DND-41 (cell line): Measurements from ENCODE around the gene TTBK1.

ENCODE experiments used
- ATAC-seq: fragments of 200-7000 bp; cut with Tn5 transposase; 3 replicates; pipeline ENCODE4 v1.9.1; 2021; ENCODE audit warnings: low read depth; ENCODE audit not compliant: insufficient read depth
- DNase-seq: peaks from one replicate; pipeline ENCODE4 v3.0.0-alpha.2; 2020
- H2AFZ ChIP-seq: 2 replicates; pipeline ENCODE4 v1.6.0; 2012; ENCODE audit warnings: low read depth, low read length
- H3K27ac ChIP-seq: 2 replicates; pipeline ENCODE4 v1.5.1; 2012; ENCODE audit warnings: low read length, inconsistent platforms
- H3K27me3 ChIP-seq: fragments of 200-600 bp; sonication (generic); 2 replicates; pipeline ENCODE4 v1.6.0; 2012; ENCODE audit warnings: low read length, mild to moderate bottlenecking, inconsistent platforms; ENCODE audit not compliant: insufficient read depth, poor library complexity
- H3K36me3 ChIP-seq: 2 replicates; pipeline ENCODE4 v1.5.1; 2012; ENCODE audit warnings: low read length, inconsistent platforms; ENCODE audit not compliant: insufficient read depth
- H3K4me1 ChIP-seq: 2 replicates; pipeline ENCODE4 v1.5.1; 2012; ENCODE audit warnings: mild to moderate bottlenecking, low read length; ENCODE audit not compliant: insufficient read depth
- H3K4me2 ChIP-seq: 2 replicates; pipeline ENCODE4 v1.6.0; 2012; ENCODE audit warnings: mild to moderate bottlenecking, moderate library complexity, low read length, inconsistent platforms; ENCODE audit not compliant: insufficient read depth
- H3K4me3 ChIP-seq, 2 experiments: fragments of 200-600 bp in 1 of 2; shearing (Covaris generic) in 1 of 2; 2 replicates each; pipeline ENCODE4 v1.5.1; 2012 to 2016; ENCODE audit warnings: inconsistent platforms in 2 of 2, low read length in 2 of 2, mild to moderate bottlenecking in 2 of 2, low read depth in 1 of 2, moderate library complexity in 1 of 2
- H3K79me2 ChIP-seq: 2 replicates; pipeline ENCODE4 v1.6.0; 2012; ENCODE audit warnings: low read length, inconsistent platforms; ENCODE audit not compliant: insufficient read depth
- H3K9ac ChIP-seq: 2 replicates; pipeline ENCODE4 v1.6.0; 2012; ENCODE audit warnings: low read depth, mild to moderate bottlenecking, inconsistent platforms, low read length, moderate library complexity
- H3K9me3 ChIP-seq: 2 replicates; pipeline ENCODE4 v1.5.1; 2012; ENCODE audit warnings: low read length, moderate library complexity, mild to moderate bottlenecking, inconsistent platforms; ENCODE audit not compliant: insufficient read depth, severe bottlenecking
- H4K20me1 ChIP-seq: 2 replicates; pipeline ENCODE4 v1.6.0; 2012; ENCODE audit warnings: low read length; ENCODE audit not compliant: insufficient read depth
- EZH2 ChIP-seq: IDR thresholded peaks from 3 replicates; pipeline ENCODE4 v1.6.1; 2012; ENCODE audit warnings: borderline replicate concordance, low read depth, mild to moderate bottlenecking, moderate library complexity, low read length, inconsistent platforms; ENCODE audit not compliant: severe bottlenecking
- TF ChIP-seq, protein P1 (sequence below): IDR thresholded peaks from 2 replicates; pipeline ENCODE4 v1.5.1; 2012; ENCODE audit warnings: borderline replicate concordance, low read length, moderate library complexity, mild to moderate bottlenecking; ENCODE audit not compliant: poor library complexity, severe bottlenecking; ENCODE audit errors: extremely low read depth

Gene TTBK1

DNA sequence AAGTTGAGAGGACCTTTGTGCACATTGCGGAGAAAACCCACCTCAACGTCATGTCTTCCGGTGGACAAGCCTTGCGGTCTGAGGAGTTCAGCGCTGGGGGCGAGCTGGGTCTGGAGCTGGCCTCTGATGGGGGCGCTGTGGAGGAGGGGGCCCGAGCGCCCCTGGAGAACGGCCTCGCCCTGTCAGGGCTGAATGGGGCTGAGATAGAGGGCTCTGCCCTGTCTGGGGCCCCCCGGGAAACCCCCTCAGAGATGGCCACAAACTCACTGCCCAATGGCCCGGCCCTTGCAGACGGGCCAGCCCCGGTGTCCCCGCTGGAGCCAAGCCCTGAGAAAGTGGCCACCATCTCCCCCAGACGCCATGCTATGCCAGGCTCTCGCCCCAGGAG, 40.2 kb downstream of the TTBK1 start:
- no peaks in the 10 kb centered on the region for H3K4me1 ChIP-seq
- no peak overlapping the region for H3K4me3 ChIP-seq
- H3K9me3 ChIP-seq, result no peaks in the 10 kb centered on the region
- peaks cover 7% of the 10 kb centered on the region for H3K27me3 ChIP-seq
- TF ChIP-seq, protein P1, sequence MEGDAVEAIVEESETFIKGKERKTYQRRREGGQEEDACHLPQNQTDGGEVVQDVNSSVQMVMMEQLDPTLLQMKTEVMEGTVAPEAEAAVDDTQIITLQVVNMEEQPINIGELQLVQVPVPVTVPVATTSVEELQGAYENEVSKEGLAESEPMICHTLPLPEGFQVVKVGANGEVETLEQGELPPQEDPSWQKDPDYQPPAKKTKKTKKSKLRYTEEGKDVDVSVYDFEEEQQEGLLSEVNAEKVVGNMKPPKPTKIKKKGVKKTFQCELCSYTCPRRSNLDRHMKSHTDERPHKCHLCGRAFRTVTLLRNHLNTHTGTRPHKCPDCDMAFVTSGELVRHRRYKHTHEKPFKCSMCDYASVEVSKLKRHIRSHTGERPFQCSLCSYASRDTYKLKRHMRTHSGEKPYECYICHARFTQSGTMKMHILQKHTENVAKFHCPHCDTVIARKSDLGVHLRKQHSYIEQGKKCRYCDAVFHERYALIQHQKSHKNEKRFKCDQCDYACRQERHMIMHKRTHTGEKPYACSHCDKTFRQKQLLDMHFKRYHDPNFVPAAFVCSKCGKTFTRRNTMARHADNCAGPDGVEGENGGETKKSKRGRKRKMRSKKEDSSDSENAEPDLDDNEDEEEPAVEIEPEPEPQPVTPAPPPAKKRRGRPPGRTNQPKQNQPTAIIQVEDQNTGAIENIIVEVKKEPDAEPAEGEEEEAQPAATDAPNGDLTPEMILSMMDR, result no peak
- TF ChIP-seq EZH2, result no peak
- H3K27ac ChIP-seq, result no peak overlapping the region
- DNase-seq, result no peak
- no peak for ATAC-seq
- no peaks in the 10 kb centered on the region for H3K36me3 ChIP-seq
- no peaks in the 10 kb centered on the region for H3K79me2 ChIP-seq
- no peak overlapping the region for H3K9ac ChIP-seq
- H3K4me2 ChIP-seq, result no peak overlapping the region
- no peaks in the 10 kb centered on the region for H4K20me1 ChIP-seq
- H2AFZ ChIP-seq, result no peak overlapping the region

DNA sequence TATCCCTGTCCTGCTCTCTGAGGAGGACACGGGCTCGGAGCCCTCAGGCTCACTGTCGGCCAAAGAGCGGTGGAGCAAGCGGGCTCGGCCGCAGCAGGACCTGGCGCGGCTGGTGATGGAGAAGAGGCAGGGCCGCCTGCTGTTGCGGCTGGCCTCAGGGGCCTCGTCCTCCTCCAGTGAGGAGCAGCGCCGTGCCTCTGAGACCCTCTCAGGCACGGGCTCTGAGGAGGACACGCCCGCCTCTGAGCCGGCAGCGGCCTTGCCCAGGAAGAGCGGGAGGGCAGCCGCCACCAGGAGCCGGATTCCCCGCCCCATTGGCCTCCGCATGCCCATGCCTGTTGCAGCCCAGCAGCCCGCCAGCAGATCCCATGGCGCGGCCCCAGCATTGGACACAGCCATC, 40.6 kb downstream of the TTBK1 start:
- Histone ChIP-seq H3K27me3 (peaks cover 7% of the 10 kb centered on the region), H3K79me2 (no peaks in the 10 kb centered on the region), H3K9ac (no peak overlapping the region), H3K9me3 (no peaks in the 10 kb centered on the region), H3K4me3 (no peak overlapping the region), H3K4me2 (no peak overlapping the region), H2AFZ (no peak overlapping the region), H3K27ac (no peak overlapping the region), H3K4me1 (no peaks in the 10 kb centered on the region), H3K36me3 (no peaks in the 10 kb centered on the region), H4K20me1 (no peaks in the 10 kb centered on the region)
- ATAC-seq (no peak), DNase-seq (no peak)
- TF ChIP-seq, protein P1, result no peak
- no peak for TF ChIP-seq EZH2

DNA sequence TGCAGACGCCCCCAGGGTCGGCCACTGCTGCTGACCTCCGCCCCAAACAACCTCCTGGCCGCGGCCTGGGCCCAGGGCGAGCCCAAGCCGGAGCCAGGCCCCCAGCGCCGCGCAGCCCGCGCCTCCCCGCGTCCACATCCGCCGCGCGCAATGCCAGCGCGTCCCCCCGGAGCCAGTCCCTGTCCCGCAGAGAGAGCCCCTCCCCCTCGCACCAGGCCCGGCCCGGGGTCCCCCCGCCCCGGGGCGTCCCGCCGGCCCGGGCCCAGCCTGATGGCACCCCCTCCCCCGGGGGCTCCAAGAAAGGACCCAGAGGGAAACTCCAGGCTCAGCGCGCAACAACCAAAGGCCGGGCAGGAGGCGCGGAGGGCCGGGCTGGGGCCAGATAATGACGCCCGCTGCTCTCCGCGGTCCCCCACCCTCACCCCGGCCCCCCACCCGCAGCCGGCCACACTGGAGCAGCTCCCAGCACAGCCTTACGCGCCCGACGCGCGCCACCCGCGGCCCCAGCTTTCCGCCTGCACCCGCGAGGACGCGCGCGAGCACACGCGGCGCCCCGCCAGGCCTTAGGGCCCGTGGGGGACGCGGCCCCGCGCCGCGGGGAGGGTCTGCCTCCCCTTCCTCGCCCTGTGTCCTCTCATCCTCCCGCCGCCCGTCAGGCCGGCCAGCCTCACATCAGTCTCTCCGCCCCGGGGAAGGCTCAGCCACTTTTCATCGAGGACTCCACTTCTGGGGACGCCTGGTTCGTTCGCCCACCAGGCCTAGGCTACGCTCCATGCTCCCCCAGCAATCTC, 41.9 kb downstream of the TTBK1 start:
- H3K4me1 ChIP-seq, result no peaks in the 10 kb centered on the region
- no peaks in the 10 kb centered on the region for H4K20me1 ChIP-seq
- H2AFZ ChIP-seq, result no peak overlapping the region
- H3K4me3 ChIP-seq, result no peak overlapping the region
- no peaks in the 10 kb centered on the region for H3K36me3 ChIP-seq
- ATAC-seq (no peak), DNase-seq (no peak)
- H3K9ac ChIP-seq, result no peak overlapping the region
- H3K79me2 ChIP-seq, result no peaks in the 10 kb centered on the region
- no peak overlapping the region for H3K4me2 ChIP-seq
- no peak overlapping the region for H3K27ac ChIP-seq
- TF ChIP-seq EZH2, result no peak
- TF ChIP-seq, protein P1, result no peak
- H3K9me3 ChIP-seq, result no peaks in the 10 kb centered on the region
- peaks cover 7% of the 10 kb centered on the region for H3K27me3 ChIP-seq
